A673 (cell line): ENCODE results near the gene CLSTN1. TPM values are rescaled to one million over a fixed set of nuclear protein-coding genes. Genes with fewer than 3 reads are reported as not detected.

Source experiments
- BruUV-seq: library from RNA; stranded (reverse); fragments of 400-500 nt; replicated peaks from 2 replicates; lab custom pipeline; 2021; lab: Mats Ljungman, UMichigan
- CTCF ChIA-PET: fragments of 300-600 bp; sonication (Branson Sonifier 250); formaldehyde crosslinking; loops from one replicate; lab custom pipeline; 2022; ENCODE audit warnings: antibody characterized with exemption; lab: Charles Lee
- POLR2A ChIA-PET: fragments of 300-600 bp; sonication (Branson Sonifier 250); formaldehyde crosslinking; loops from one replicate; lab custom pipeline; 2022; ENCODE audit warnings: antibody characterized with exemption; ENCODE audit not compliant: low non-redundant PET; lab: Charles Lee
- DNase-seq: peaks from one replicate; pipeline ENCODE4 v3.0.0-alpha.2; 2015; ENCODE audit warnings: low spot score
- H3K27ac ChIP-seq: fragments of 200-600 bp; sonication (generic); 2 replicates; pipeline ENCODE4 v1.5.1; 2016; ENCODE audit warnings: mixed run types, low read depth, mild to moderate bottlenecking, mixed read lengths, antibody characterized with exemption, low read length; ENCODE audit not compliant: poor library complexity, severe bottlenecking
- H3K27me3 ChIP-seq: fragments of 200-600 bp; sonication (generic); replicated peaks from 2 replicates; pipeline ENCODE4 v1.6.1; 2017; ENCODE audit warnings: mixed run types, low read depth, mild to moderate bottlenecking, mixed read lengths, antibody characterized with exemption, low read length; ENCODE audit not compliant: insufficient read depth, poor library complexity
- H3K36me3 ChIP-seq: fragments of 200-600 bp; sonication (generic); 2 replicates; pipeline ENCODE4 v1.6.1; 2016; ENCODE audit warnings: mixed run types, mild to moderate bottlenecking, mixed read lengths, antibody characterized with exemption, low read length; ENCODE audit not compliant: insufficient read depth, poor library complexity, severe bottlenecking
- H3K4me1 ChIP-seq: fragments of 200-600 bp; sonication (generic); 2 replicates; pipeline ENCODE4 v1.6.1; 2017; ENCODE audit warnings: mixed run types, mild to moderate bottlenecking, mixed read lengths, antibody characterized with exemption, low read length; ENCODE audit not compliant: insufficient read depth, poor library complexity, severe bottlenecking
- H3K4me3 ChIP-seq: fragments of 200-600 bp; sonication (generic); 2 replicates; pipeline ENCODE4 v1.5.1; 2016; ENCODE audit warnings: low read depth, mixed run types, mild to moderate bottlenecking, mixed read lengths, low read length; ENCODE audit not compliant: poor library complexity, severe bottlenecking
- H3K9me3 ChIP-seq: fragments of 200-600 bp; sonication (generic); 2 replicates; pipeline ENCODE4 v1.6.1; 2016; ENCODE audit warnings: mixed run types, low read depth, mild to moderate bottlenecking, mixed read lengths, antibody characterized with exemption, low read length; ENCODE audit not compliant: poor library complexity, severe bottlenecking
- CTCF ChIP-seq: fragments of 300-800, 200-600 bp; sonication (generic); conservative IDR thresholded peaks from 2 replicates; pipeline ENCODE4 v1.5.1; 2017; ENCODE audit warnings: low read depth, mild to moderate bottlenecking, antibody characterized with exemption, low read length, moderate library complexity, mixed read lengths
- EZH2 ChIP-seq: fragments of 200-600 bp; sonication (generic); IDR thresholded peaks from 2 replicates; pipeline ENCODE4 v1.6.1; 2017; ENCODE audit warnings: borderline replicate concordance, low read depth, mild to moderate bottlenecking, mixed read lengths, antibody characterized with exemption, low read length; ENCODE audit not compliant: poor library complexity, severe bottlenecking
- intact Hi-C: fragments of 100-400 bp; cut with micrococcal nuclease; formaldehyde crosslinking; loops from one replicate; pipeline ENCODE4 v1.10.0; 2022; ENCODE audit not compliant: unreplicated experiment
- total RNA-seq: library from RNA; stranded (reverse); gene quantifications from 2 replicates; pipeline ENCODE4 v1.2.3, GENCODE V29; 2021

CLSTN1 gene
- total RNA-seq, 1 experiment from 2014 or later = 77.4 TPM

GRCh38 chr1:9701665-9702064, 122.1 kb downstream of the CLSTN1 start:
- H3K27ac ChIP-seq = no peak overlapping the region
- no peaks in the 10 kb centered on the region for H3K9me3 ChIP-seq
- intact Hi-C loops = no loop called here
- DNase-seq = no peak
- H3K27me3 ChIP-seq = no peaks in the 10 kb centered on the region
- CTCF ChIA-PET = no interaction called here
- no peaks in the 10 kb centered on the region for H3K4me1 ChIP-seq
- H3K36me3 ChIP-seq = no peaks in the 10 kb centered on the region
- BruUV-seq = no TSS peak
- TF ChIP-seq EZH2 = no peak
- TF ChIP-seq CTCF = no peak
- no peak overlapping the region for H3K4me3 ChIP-seq
- POLR2A ChIA-PET = no interaction called here

- DNase-seq = no peak
- Histone ChIP-seq H3K4me1 (no peaks in the 10 kb centered on the region), H3K27me3 (no peaks in the 10 kb centered on the region), H3K36me3 (no peaks in the 10 kb centered on the region), H3K27ac (no peak overlapping the region), H3K9me3 (no peaks in the 10 kb centered on the region), H3K4me3 (no peak overlapping the region)
- CTCF ChIA-PET = no interaction called here
- intact Hi-C loops = no loop called here
- POLR2A ChIA-PET = no interaction called here
- TF ChIP-seq EZH2 = no peak
- BruUV-seq = no TSS peak
Measured at GRCh38 chr1:9700340-9700739, 123.4 kb downstream of the CLSTN1 start.

- Histone ChIP-seq H3K9me3 (no peaks in the 10 kb centered on the region), H3K27me3 (no peaks in the 10 kb centered on the region), H3K4me1 (no peaks in the 10 kb centered on the region), H3K27ac (no peak overlapping the region), H3K36me3 (no peaks in the 10 kb centered on the region), H3K4me3 (no peak overlapping the region)
- BruUV-seq = no TSS peak
- ChIA-PET CTCF (no interaction called here), POLR2A (no interaction called here)
- TF ChIP-seq EZH2 = no peak
- TF ChIP-seq CTCF = no peak
- no peak for DNase-seq
- intact Hi-C loops = no loop called here
Measured at GRCh38 chr1:9699361-9699760, 124.4 kb downstream of the CLSTN1 start.

- H3K4me3 ChIP-seq = no peak overlapping the region
- H3K9me3 ChIP-seq = no peaks in the 10 kb centered on the region
- no peak for DNase-seq
- H3K4me1 ChIP-seq = no peaks in the 10 kb centered on the region
- ChIA-PET CTCF (no interaction called here), POLR2A (no interaction called here)
- no peaks in the 10 kb centered on the region for H3K27me3 ChIP-seq
- no peaks in the 10 kb centered on the region for H3K36me3 ChIP-seq
- H3K27ac ChIP-seq = no peak overlapping the region
- BruUV-seq = no TSS peak
- no peak for TF ChIP-seq CTCF
- no peak for TF ChIP-seq EZH2
- intact Hi-C loops = no loop called here
Measured at GRCh38 chr1:9696793-9697192, 127.0 kb downstream of the CLSTN1 start.
